HL-60 (cell line): ENCODE data around the gene RYR2.
A peak's percentile ranks its signal among the peaks of the same experiment; 100 is the strongest.

Source experiments
- CTCF ChIP-seq: IDR thresholded peaks from one replicate; pipeline ENCODE4 v1.5.1; 2011; ENCODE audit warnings: low read length, control low read depth, inconsistent platforms; ENCODE audit not compliant: insufficient read depth
- TF ChIP-seq, protein P1 (sequence below): IDR thresholded peaks from 2 replicates; pipeline ENCODE4 v1.6.1; 2012; ENCODE audit warnings: low read depth; ENCODE audit not compliant: insufficient replicate concordance

DNA sequence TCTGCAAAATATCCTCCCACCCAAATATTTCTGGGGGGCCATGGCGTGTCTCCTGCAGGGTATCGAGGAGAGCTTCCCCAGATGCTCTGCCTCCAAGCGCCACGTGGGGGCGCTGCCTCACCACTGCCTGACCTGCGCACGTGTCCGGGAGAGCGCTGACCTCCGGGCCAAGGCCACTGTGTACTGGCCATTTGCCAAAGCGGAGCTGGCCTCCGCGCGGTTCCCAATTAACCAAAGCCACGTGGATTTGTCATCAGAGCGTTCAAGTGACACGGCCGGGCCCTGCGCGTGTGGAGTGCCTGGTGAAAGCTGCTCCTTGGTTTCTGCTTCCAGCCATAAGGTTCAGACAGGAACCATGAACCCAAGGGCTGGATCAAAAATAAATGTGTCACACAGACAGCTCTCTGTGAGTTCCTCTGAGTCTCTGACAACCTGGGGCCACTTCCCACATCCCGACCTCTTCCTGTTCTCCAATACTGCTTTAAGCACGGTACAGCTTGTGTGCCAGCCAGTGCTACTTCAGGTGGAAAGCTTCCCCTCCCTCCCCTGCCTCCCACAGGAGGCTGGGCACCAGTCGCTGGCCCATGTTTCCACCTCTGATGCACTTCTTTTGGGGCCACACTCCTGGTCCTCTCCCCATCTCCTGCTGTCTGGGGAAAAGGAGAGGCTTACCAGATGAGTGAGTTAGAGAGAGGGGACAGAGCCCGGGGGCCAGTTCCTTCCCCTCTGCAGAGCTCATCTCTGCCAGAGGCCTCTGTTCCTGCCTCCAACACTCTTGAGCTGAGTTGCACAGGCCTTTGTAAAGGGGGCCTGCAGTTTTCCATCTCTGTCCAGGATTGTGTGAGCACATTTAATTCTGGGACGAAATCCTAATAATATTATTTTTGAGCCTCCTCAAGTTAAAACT lies 822.6 kb downstream of the RYR2 start:
- TF ChIP-seq, protein P1, sequence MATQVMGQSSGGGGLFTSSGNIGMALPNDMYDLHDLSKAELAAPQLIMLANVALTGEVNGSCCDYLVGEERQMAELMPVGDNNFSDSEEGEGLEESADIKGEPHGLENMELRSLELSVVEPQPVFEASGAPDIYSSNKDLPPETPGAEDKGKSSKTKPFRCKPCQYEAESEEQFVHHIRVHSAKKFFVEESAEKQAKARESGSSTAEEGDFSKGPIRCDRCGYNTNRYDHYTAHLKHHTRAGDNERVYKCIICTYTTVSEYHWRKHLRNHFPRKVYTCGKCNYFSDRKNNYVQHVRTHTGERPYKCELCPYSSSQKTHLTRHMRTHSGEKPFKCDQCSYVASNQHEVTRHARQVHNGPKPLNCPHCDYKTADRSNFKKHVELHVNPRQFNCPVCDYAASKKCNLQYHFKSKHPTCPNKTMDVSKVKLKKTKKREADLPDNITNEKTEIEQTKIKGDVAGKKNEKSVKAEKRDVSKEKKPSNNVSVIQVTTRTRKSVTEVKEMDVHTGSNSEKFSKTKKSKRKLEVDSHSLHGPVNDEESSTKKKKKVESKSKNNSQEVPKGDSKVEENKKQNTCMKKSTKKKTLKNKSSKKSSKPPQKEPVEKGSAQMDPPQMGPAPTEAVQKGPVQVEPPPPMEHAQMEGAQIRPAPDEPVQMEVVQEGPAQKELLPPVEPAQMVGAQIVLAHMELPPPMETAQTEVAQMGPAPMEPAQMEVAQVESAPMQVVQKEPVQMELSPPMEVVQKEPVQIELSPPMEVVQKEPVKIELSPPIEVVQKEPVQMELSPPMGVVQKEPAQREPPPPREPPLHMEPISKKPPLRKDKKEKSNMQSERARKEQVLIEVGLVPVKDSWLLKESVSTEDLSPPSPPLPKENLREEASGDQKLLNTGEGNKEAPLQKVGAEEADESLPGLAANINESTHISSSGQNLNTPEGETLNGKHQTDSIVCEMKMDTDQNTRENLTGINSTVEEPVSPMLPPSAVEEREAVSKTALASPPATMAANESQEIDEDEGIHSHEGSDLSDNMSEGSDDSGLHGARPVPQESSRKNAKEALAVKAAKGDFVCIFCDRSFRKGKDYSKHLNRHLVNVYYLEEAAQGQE, result no peak
- peak; percentile 80 for TF ChIP-seq CTCF
